DOHH2 (cell line): Measurements from ENCODE around the gene ESPL1.

Experiments
- H3F3A ChIP-seq: fragments of 200-600 bp; sonication (generic), shearing (Covaris generic); 2 replicates; pipeline ENCODE4 v1.6.0; 2016; ENCODE audit warnings: antibody characterized with exemption, mild to moderate bottlenecking; ENCODE audit not compliant: control insufficient read depth, insufficient read depth
- H3K27ac ChIP-seq: fragments of 200-600 bp; sonication (generic); 2 replicates; pipeline ENCODE4 v1.5.1; 2014; ENCODE audit warnings: low read depth, mild to moderate bottlenecking, low read length, moderate library complexity
- H3K27me3 ChIP-seq: fragments of 200-600 bp; sonication (generic); 2 replicates; pipeline ENCODE4 v1.6.1; 2014; ENCODE audit warnings: mild to moderate bottlenecking, low read length, mixed read lengths; ENCODE audit not compliant: control insufficient read depth
- H3K36me3 ChIP-seq: fragments of 200-600 bp; sonication (generic); 2 replicates; pipeline ENCODE4 v1.6.1; 2014; ENCODE audit warnings: mild to moderate bottlenecking, low read length, moderate library complexity, mixed read lengths; ENCODE audit not compliant: control insufficient read depth
- H3K4me1 ChIP-seq: fragments of 200-600 bp; sonication (generic); 2 replicates; pipeline ENCODE4 v1.6.1; 2014; ENCODE audit warnings: mild to moderate bottlenecking, low read length, mixed read lengths; ENCODE audit not compliant: control insufficient read depth
- H3K4me2 ChIP-seq: fragments of 200-600 bp; sonication (generic); 2 replicates; pipeline ENCODE4 v1.6.0; 2014; ENCODE audit warnings: mild to moderate bottlenecking, low read length, moderate library complexity
- H3K4me3 ChIP-seq: fragments of 200-600 bp; sonication (generic); 2 replicates; pipeline ENCODE4 v1.5.1; 2014; ENCODE audit warnings: mild to moderate bottlenecking, low read length, mixed read lengths
- H3K79me2 ChIP-seq: fragments of 200-600 bp; sonication (generic); 2 replicates; pipeline ENCODE4 v1.6.1; 2014; ENCODE audit warnings: mild to moderate bottlenecking, low read length, mixed read lengths; ENCODE audit not compliant: control insufficient read depth
- H3K9me2 ChIP-seq: fragments of 200-600 bp; sonication (generic); replicated peaks from 2 replicates; pipeline ENCODE4 v1.6.1; 2014; ENCODE audit warnings: mild to moderate bottlenecking, low read length, mixed read lengths; ENCODE audit not compliant: control insufficient read depth
- H3K9me3 ChIP-seq: fragments of 200-600 bp; sonication (generic); 2 replicates; pipeline ENCODE4 v1.6.1; 2014; ENCODE audit warnings: antibody characterized with exemption, low read length, mixed read lengths; ENCODE audit not compliant: control insufficient read depth, insufficient read depth
- H4K20me1 ChIP-seq: fragments of 200-600 bp; sonication (generic); 2 replicates; pipeline ENCODE4 v1.6.0; 2014; ENCODE audit warnings: low read depth, mild to moderate bottlenecking, antibody characterized with exemption, low read length, moderate library complexity; ENCODE audit not compliant: control insufficient read depth, insufficient read depth
- CTCF ChIP-seq: fragments of 200-600 bp; sonication (generic); IDR thresholded peaks from one replicate; pipeline ENCODE4 v1.5.1; 2014; ENCODE audit warnings: antibody characterized with exemption, mild to moderate bottlenecking, low read depth, low read length; ENCODE audit not compliant: poor library complexity, severe bottlenecking
- EZH2phosphoT487 ChIP-seq: fragments of 200-600 bp; sonication (generic); IDR thresholded peaks from 2 replicates; pipeline ENCODE4 v1.6.1; 2017; ENCODE audit warnings: borderline replicate concordance, mild to moderate bottlenecking, antibody characterized with exemption, low read length, moderate library complexity, mixed read lengths

ESPL1 gene

GRCh38 chr12:53340398-53340797 is 72.3 kb downstream of the ESPL1 start:
- Histone ChIP-seq H3F3A (peaks cover 14% of the 10 kb centered on the region), H3K36me3 (no peaks in the 10 kb centered on the region), H3K4me2 (no peak overlapping the region), H3K4me1 (peaks cover 49% of the 10 kb centered on the region), H3K27ac (no peak overlapping the region), H3K9me3 (no peaks in the 10 kb centered on the region), H3K79me2 (no peaks in the 10 kb centered on the region), H3K27me3 (peaks cover 25% of the 10 kb centered on the region), H4K20me1 (no peaks in the 10 kb centered on the region), H3K4me3 (no peak overlapping the region), H3K9me2 (no peaks in the 10 kb centered on the region)
- TF ChIP-seq CTCF (no peak), EZH2phosphoT487 (no peak)
